Measurements from ENCODE around the gene EVX2.

Gene EVX2

GRCh38 chr2:176035013-176035691 is 48.6 kb downstream of the EVX2 start:
- no peak for DNase-seq

GRCh38 chr2:176027806-176028205 is 56.0 kb downstream of the EVX2 start:
- no peak for DNase-seq
